Cerebellar nuclear complex (tissue), 1 donor: ENCODE data around the gene PTGR1.
"Not testable (repeated sequence)": the region's sequence is repeated elsewhere in the genome, so short reads cannot be mapped to it uniquely, and the experiment has no call there.

Source experiments
- DNase-seq, 2 experiments: peaks; one replicate each; lab custom pipeline; 2025; lab: John Stamatoyannopoulos, UW

The PTGR1 gene

DNA sequence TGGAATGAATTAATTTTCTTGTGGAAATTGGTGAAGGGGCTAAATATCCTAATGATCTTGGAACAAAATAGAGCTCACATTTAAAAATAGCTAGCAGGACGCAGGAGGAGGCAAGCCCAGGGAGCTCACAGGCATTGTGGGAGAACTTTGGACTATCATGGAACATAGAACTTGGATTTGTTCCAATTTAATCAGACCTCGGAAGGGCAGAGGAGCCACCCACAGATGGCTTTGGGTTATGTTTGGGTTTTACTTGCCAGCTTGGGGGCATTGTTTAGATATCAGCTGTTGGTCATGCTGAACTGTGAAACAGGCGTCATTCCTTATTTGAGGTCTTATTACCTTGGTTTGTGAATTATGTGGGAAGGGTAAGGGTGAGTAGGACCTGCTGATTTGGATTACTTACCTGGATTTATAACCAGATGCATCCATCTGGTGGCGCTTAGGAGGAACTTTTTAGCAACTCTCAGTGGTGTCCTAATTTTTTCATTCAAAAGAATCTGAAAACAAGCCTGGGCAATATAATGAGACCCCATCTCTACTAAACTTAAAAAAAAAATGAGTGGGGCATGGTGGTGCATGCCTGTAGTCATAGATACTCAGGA is 14.1 kb upstream of the PTGR1 start:
- no peak for DNase-seq

DNA sequence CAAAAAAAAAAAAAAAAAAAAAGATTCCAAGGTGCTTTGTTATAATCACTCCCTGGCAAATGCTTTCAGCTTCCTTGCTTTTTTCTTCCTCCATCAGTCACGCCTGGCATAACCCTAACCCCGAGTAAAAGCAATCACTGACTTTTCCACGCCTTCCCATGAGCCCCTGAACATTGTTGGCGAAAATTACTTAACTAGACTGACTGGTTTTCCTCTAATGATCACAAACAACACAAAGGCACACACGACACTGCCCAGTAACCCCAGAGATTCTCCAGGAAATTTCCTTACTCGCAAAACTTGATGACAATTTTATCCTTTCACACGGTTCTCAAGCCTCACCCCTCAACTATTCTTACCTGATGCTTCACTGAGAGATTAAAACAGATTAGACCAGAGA is 11.4 kb upstream of the PTGR1 start:
- DNase-seq: no peak

DNA sequence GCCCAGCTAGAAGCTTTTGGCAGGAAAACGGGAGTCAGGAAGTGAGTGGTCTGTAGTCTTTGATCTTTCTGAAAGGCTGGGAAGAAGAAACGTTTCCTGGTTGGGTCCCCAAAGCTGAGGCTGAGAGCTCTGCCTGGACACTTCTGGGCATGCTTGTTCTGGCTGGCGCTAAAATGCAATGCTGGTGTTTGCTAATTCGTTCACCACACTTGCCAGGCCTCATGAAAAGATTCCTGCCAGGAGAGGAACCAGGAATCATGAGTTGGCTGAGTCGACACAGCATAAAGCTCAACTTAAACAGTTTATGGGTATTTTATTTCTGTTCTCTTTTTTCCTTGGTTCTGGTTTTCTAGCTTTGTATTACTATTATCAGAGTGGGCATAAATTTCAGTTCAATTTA is 10.7 kb upstream of the PTGR1 start:
- no peak for DNase-seq

DNA sequence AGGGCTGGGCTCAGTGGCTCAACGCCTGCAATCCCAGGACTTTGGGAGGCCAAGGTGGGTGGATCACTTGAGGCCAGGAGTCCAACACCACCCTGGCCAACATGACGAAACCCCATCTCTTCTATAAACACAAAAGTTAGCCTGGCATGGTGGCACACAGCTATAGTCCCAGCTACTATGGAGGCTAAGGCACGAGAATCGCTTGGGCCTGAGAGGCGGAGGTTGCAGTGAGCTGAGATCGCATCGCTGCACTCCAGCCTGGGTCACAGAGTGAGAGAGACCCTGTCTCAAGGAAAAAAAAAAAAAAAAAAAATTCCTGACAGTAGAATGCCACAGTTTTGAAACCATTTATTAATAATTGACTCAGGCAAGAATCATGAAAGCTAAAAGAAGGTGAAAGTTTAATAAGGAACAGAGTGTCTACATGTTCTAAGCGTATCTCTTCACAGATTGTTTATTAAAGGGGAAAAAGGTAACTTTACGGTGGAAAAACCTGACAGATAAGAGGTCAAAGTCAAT is 5.7 kb upstream of the PTGR1 start:
- no peak for DNase-seq

DNA sequence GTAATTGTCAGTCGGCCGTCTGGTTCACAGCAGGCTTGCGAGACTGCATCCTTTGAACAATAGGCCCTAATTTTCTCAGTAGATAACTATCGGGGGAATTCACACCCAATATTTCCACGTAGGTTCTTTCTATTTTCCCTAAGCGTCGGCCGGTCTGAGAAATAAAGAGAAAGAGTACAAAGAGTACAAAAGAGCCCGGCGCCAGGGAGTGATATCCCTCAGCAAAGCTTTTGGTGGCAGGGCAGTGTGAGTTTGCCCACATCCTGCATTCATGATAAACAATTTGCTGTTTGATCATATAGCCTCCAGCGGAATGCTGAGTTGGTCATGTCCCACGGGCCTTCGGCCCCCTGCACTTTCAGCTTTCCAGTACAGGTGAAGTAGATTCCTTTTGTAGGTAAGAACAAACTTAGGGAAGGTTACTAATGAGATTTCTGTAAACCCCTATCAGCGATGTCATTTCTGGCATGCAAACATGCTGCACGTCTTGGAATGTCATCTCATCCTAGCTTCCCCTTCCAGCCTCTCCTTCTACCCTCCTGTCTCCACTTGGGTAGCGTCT is 4.7 kb upstream of the PTGR1 start:
- DNase-seq: no peak

DNA sequence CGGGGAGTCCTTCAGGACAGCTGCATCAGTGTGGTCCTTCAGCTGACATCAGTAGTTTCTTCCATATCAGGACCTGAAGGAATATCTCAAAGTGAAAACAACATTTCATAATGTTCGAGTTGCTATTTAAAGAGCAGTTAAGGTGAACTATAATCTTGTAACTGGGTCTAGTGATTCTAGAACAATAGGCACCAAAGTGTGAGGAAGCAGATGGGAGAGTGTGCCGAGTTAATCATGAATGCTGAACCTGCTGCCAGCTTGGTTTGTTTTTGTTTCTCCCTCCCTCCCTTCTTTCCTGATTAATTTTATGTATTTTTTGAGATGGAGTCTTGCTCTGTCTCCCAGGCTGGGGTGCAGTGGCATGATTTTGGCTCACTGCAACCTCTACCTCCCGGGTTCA is 3.6 kb upstream of the PTGR1 start:
- DNase-seq: no peak

DNA sequence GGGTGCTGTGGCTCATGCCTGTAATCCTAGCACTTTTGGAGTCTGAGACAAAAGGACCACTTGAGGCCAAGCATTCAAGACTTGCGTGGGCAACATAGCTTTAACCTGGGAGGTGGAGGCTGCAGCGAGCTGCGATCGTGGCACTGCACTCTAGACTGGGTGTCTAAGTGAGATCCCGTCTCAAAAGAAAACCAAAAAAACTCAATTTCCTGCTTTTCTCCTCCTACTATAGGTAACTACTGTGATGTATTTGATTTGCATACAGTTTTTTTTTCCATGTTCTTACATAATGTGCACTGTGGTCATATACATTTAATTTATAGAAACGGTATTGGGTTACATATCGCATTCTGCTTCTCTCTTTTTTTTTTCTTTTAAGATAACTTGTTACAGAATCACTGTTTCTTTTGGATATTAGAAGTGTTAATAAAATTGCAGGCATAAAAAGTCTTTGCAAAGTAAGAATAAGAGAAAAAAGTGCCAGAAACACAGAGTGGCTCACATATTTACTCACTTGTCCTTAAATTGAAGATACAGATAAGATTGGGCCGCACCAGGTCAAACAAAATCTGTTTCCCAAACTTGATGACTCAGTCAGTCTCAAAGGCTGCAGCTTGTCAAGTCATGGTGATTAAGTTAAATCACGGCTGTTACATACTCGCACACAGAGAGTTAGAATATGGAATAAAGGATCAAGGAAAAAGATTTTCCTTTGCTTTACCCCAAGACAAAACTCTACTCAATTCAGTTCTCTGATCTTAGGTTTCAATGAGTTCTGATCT is 2.0 kb upstream of the PTGR1 start:
- DNase-seq: no peak

DNA sequence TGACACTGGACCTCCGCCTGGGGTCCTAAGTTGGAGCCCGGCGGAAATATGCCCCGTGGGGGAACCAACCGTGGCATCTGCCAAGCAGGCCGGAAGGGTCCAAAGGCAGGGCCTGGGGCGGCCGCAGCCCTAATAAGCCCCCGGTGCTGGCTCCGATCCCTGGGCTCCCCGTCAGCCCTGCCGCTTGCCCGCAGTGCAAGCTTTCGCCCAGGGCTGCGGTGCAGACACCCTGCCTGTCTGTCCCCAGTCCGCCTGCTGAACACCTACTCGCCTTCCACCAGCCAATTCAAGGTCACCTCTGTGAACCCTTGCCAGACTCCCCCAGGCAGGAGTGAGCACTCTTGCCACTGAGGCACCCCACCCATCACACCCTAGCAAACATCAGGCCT is 502 bp upstream of the PTGR1 start:
- DNase-seq: no peak

DNA sequence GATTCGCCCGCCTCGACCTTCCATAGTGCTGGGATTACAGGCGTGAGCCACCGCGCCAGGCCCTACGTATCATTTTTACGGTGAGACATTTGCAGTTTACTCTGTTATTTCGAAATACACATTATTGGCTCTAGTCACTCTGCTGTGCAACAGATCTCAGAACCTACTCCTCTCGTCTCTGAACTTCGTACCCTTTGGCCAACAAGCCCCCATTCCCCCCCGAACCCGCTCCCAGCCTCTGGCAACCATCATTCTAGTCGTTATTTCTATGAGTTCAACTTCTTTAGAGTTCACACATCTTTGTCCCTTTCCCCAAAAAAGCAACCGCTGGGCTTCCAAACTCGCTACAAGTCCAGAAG is 735 bp downstream of the PTGR1 start:
- no peak for DNase-seq

DNA sequence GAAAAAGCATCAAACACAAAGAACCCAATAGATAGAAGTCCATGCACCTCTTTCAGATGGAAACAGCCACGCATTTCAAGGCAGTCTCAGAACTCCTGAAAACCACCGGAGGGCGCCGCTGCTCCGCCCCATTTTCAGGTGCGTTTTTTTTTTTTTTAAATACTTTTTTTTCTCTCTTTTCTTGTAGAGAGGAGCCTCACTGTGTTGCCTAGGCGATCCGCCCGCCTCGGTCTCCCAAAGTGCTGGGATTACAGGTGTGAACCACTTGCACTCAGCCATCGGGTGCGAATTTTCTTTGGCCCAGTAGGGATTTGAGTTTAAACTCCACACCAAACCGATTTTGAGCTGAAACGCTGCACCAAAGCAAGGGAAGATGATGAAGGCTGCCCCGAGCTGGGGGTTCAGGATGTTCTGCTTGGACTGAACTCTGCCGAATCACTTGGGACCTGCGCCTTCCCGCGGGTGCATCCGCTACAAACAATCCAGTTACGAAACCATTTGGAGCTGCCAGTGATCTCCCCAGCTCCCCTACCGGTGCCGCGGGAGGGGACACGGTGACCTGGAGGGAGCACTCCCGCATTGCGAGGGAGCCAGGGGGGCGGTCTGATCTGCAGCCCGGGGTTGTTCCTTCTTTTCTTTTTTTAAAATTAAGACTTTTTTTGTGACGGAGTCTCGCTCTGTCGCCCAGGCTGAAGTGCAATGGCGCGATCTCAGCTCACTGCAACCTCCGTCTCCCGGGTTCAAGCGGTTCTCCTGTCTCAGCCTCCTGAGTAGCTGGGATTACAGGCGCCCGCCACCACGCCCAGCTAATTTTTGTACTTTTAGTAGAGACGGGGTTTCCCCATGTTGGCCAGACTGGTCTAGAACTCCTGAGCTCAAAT is 1.4 kb downstream of the PTGR1 start:
- peak in 1 of 2 experiments; percentile 46 for DNase-seq

DNA sequence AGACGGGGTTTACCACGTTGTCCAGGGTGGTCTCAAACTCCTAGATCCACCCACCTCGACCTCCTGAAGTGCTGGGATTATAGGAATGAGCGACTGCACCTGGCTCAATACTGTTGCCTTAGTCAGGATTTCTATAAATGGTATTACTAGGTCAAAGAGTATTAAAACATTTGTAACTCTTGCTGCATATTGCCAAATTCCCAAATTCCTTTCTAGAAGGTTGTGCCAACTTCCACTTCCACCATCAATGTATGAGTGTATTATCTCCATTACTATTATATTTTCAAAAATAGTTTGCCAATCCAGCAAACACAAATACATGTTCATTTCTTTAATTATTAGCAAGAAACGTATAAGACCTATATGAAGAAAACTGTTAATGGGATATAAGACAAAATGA is 10.6 kb downstream of the PTGR1 start:
- DNase-seq: no peak

DNA sequence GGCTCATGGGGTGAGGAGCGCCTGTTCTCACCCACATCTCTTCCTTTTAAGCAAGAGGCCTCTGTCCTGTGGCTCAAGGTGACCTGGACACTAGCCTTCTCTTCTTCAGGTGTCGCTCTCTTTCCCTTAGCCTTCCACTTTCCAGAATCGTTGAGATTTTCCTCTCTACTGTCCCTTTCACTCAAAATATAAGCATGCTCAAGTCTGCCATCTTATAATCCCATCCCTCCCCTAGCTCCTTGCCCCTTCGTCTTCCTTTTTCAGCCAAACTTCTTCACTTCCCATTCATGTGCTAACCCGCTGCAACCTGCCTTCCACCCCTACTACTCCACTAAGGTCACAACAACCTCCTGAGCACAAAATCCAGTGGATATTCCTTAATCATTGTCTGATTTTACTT is 13.1 kb downstream of the PTGR1 start:
- DNase-seq: no peak

DNA sequence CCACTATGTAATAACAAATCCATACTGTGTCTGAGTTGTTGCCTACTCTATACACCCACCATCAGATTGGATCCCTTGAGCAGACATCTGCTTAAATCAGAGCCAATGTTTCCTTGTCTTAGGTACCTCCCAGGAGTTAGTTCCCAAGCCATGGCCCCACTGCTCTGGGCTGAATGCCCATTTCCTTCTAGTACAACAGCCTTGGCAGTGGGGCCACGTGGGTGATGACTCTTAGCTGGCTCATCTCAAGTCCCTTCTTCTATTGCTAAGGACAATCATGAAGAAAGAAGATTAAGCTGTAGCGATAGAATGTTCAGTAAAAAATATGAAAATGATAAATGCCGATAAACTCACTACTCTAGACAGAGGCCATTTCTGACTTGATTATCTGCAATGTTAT is 16.6 kb downstream of the PTGR1 start:
- no peak for DNase-seq

DNA sequence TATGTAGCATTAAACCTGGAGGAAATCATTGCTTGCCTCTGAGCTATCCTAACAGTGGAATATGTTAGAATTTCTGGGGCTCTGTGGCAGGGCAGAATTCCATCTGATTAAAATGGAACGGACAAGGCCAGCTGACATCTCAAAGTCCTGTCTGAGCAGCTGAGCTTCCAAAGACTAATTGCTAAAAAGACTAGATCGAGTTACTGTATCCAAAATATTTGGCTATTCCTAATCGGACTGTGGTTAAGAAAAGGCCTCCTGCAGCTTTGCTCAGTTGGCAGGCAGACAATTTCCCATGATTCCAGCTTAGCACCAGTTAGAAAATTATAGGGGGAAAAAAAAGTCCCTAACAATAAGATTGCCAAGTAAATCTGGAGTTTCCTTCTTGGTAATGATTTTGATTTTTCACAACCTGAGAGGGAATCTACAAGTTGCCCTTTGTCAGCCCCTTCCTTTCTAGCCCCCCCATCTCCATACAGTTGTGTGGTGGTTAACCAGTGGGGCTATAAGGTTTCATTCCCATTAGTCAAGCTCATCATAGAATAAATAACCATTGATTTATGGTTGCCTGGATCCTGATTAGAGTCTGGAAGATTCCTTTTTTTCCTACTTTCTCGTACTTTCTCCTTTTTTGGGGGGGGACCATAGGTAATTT is 26.4 kb downstream of the PTGR1 start:
- DNase-seq: no peak

DNA sequence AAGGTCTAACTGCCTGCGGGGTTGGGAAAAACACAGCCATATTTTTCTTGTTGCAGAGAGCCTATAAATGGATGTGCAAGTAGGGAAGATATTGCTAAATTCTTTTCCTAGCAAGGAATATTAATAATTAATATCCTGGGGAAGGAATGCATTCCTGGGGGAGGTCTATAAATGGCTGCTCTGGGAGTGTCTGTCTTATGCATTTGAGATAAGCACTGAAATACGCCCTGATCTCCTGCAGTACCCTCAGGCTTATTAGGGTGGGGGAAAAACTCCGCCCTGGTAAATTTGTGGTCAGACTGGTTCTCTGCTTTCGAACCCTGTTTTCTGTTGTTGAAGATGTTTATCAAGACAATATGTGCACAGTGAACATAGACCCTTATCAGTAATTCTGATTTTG is 31.3 kb downstream of the PTGR1 start:
- DNase-seq: not testable (repeated sequence)

DNA sequence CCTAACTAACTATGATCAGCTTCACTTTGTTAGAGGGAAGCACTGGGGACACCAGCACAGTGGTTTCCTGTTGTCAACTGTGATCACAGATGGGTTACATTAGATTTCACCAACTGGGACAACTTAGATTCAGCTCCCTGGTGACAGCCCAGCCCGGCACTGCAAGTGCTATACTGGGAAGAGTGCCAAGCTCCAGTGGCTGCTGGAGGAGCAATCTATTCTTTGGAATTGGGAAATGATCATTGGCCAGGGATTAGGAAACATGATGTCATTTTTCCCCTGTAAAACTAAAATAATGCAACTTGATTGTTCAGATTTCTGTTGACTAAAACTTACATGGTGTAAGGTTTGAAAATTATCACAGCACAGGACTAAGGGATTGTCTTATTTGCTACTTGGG is 33.2 kb downstream of the PTGR1 start:
- DNase-seq: no peak

DNA sequence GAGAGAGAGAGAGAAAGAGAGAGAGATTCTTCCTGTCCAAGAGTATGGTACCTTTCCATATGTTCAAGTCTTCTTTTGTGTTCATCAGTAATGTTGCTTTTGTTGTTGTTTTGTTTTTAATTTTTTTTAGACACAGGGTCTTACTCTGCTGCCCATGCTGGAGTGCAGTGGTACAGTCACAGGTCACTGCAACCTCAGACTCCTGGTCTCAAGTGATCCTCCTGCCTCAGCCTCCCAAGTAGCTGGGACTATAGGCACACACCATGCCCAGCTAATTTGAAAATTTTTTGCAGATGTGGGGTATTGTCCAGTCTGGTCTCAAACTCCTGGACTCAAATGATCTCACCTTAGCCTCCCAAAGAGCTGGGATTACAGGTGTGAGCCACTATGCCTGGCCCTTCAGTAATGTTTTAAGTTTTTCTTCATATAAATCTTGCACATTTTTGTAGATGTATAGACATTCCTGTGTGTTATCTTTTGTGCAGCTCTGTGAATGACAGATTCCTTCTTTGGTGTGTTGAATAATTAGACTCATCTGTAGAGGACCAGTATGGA is 38.2 kb downstream of the PTGR1 start:
- no peak for DNase-seq

DNA sequence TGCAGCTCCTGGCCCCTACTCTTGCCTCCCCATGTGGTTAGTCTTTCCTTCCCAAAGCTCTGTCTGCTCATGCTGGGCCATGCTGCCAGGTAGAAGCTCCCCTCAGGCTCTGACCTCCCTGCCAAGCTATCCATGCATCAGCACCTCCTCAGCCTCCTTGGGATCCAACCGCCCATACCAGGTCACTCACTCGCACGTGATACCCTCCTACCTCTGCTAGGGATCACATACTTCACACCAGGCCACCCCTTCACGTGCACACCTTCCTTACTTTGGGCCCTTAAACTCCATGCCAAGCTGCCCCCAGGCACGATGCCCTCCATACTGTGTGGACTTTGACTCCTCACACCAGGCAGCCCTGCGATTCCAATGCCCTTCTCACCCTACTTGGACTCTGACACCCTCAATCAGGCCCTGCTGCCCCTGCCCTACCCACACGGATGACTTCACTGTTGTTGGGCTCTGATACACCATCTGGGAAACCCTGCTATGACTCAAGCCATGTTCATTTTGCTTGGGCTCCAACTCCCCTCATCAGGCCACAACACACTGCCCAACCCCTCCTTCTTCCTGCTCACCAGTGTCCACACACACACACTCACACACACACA is 40.3 kb downstream of the PTGR1 start:
- no peak for DNase-seq

DNA sequence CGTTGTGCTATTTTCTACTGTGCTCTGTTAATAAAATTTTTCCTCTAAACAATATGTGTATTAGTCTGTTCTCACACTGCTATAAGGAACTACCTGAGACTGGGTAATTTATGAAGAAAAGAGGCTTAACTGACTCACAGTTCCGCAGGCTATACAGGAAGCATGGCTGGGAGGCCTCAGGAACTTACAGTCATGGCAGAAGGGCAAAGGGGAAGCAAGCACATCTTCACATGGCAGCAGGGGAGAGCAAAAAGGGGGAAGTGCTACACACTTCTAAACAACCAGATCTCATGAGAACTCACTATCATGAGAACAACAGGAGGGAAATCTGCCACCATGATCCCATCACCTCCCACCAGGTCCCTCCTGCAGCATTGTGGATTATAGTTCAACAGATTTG is 44.0 kb downstream of the PTGR1 start:
- DNase-seq: not testable (repeated sequence)

DNA sequence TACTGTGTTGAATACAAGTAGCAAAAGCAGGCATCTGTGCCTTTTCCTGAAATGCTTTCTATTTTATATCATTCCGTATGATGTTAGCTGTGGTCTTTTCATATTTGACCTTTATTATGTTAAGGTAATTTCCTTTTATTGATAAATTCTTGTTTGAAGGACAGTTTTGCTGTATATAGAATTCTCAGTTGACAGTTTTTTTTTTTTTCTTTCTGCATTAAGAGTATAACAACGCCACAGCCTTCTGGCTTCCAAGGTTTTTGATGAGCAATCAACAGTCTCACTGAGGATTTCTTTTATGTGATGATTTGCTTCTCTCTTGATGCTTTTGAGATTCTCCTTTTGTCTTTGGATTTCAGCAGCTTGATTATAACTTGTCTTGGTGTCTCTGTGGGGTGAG is 50.8 kb downstream of the PTGR1 start:
- no peak for DNase-seq
